Thoracic aorta (tissue), 2 donors: ENCODE data around the gene SPINK6. TPM values are rescaled to one million over a fixed set of nuclear protein-coding genes. Genes with fewer than 3 reads are reported as not detected.

Experiments used
- ATAC-seq: fragments of 150-250 bp; one replicate; pipeline ENCODE4 v1.8.0; 2017; ENCODE audit warnings: low read depth; ENCODE audit not compliant: insufficient number of reproducible peaks, low FRiP score
- DNase-seq: peaks from one replicate; pipeline ENCODE4 v3.0.0-alpha.2; 2020; ENCODE audit warnings: low spot score
- H3K27ac ChIP-seq, 2 donors: fragments of 200-600 bp; sonication (generic); 1 replicate in 1 of 2; 2 replicates in 1 of 2; pipeline ENCODE4 v1.5.1; 2016; ENCODE audit warnings: mild to moderate bottlenecking in 2 of 2, moderate library complexity in 2 of 2
- H3K27me3 ChIP-seq: fragments of 200-600 bp; sonication (generic); replicated peaks from 2 replicates; pipeline ENCODE4 v1.6.0; 2016; ENCODE audit warnings: mild to moderate bottlenecking; ENCODE audit not compliant: insufficient read depth
- H3K36me3 ChIP-seq: fragments of 200-600 bp; sonication (generic); one replicate; pipeline ENCODE4 v1.5.1; 2016
- H3K4me1 ChIP-seq, 2 donors: fragments of 200-600 bp; sonication (generic); 1 replicate in 1 of 2; 2 replicates in 1 of 2; pipeline versions ENCODE4 v1.5.1 to v1.6.0; 2016; ENCODE audit warnings: low read depth in 2 of 2, mild to moderate bottlenecking in 1 of 2; ENCODE audit not compliant: control insufficient read depth in 1 of 2
- H3K4me3 ChIP-seq: fragments of 200-600 bp; sonication (generic); 2 replicates; pipeline ENCODE4 v1.5.1; 2016; ENCODE audit warnings: mild to moderate bottlenecking
- H3K9me3 ChIP-seq: fragments of 200-600 bp; sonication (generic); 2 replicates; pipeline ENCODE4 v1.5.1; 2016
- total RNA-seq, 2 donors: library from RNA; depleted of rRNA; stranded (reverse); fragments of >200 nt; gene quantifications; one replicate each; pipeline versions ENCODE4 v1.1.0 to v1.2.3, GENCODE V29; 2016
- TF ChIP-seq, protein P1 (sequence below): fragments of 200-600 bp; sonication (generic); IDR thresholded peaks from one replicate; pipeline ENCODE4 v1.5.1; 2019; ENCODE audit warnings: antibody characterized with exemption

SPINK6 gene
- total RNA-seq, 2 donors from 2014 or later: not detected

DNA sequence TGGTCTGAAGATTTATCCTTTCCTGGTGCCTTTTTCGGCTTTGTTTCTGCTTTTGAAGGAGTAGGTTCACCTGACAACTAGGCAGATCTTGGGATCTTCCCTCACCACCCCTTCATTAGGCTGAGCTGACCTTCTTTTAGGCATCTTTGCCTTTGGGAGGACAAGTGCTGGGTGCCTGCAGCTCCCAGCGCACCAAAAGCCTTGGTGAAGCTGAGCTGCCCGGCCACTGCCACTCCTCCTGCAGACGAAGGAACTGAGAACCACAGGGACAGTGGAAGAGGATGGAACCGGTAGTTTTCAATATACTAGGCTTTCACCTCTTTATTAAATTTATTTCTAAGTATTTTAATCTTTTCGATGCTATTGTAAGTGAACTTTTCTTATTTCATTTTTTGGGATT, 18.7 kb downstream of the SPINK6 start:
- TF ChIP-seq, protein P1, sequence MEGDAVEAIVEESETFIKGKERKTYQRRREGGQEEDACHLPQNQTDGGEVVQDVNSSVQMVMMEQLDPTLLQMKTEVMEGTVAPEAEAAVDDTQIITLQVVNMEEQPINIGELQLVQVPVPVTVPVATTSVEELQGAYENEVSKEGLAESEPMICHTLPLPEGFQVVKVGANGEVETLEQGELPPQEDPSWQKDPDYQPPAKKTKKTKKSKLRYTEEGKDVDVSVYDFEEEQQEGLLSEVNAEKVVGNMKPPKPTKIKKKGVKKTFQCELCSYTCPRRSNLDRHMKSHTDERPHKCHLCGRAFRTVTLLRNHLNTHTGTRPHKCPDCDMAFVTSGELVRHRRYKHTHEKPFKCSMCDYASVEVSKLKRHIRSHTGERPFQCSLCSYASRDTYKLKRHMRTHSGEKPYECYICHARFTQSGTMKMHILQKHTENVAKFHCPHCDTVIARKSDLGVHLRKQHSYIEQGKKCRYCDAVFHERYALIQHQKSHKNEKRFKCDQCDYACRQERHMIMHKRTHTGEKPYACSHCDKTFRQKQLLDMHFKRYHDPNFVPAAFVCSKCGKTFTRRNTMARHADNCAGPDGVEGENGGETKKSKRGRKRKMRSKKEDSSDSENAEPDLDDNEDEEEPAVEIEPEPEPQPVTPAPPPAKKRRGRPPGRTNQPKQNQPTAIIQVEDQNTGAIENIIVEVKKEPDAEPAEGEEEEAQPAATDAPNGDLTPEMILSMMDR: no peak
- Histone ChIP-seq H3K27me3 (no peaks in the 10 kb centered on the region), H3K9me3 (no peaks in the 10 kb centered on the region), H3K27ac (no peak overlapping the region), H3K36me3 (no peaks in the 10 kb centered on the region), H3K4me3 (no peak overlapping the region), H3K4me1 (no peaks in the 10 kb centered on the region)
- DNase-seq (no peak), ATAC-seq (no peak)

DNA sequence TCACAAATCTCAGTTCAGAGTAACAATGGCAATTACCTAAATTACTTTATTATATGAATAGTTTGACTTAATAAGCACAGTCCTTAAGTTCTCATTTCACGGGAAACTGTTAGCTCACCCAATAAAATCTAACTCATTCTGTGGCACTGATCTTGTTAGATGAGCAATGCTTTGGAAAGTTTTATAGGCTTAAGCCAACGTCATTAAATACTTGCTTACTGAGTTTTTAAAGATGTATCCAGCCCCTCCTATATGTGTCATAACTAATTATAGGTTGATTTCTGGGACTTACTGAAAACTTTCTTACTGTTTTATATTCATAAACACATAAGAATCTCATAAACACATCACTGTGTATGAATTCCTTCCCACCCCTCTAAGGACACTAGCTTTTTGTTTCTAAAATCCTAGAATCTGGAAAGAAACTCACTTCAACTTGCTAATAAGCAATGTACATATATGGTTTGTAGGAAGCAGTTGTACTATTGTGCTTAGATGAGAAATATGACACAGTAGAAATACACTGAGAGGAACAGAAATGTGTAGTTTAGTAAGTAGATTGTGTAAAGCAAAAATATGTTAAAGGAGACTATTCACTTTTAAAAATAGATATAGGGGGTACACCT, 21.4 kb downstream of the SPINK6 start:
- no peak for ATAC-seq
- H3K36me3 ChIP-seq: no peaks in the 10 kb centered on the region
- H3K27me3 ChIP-seq: no peaks in the 10 kb centered on the region
- DNase-seq: no peak
- H3K4me1 ChIP-seq: no peaks in the 10 kb centered on the region
- H3K9me3 ChIP-seq: no peaks in the 10 kb centered on the region
- no peak overlapping the region for H3K4me3 ChIP-seq
- TF ChIP-seq, protein P1: no peak
- no peak overlapping the region for H3K27ac ChIP-seq

DNA sequence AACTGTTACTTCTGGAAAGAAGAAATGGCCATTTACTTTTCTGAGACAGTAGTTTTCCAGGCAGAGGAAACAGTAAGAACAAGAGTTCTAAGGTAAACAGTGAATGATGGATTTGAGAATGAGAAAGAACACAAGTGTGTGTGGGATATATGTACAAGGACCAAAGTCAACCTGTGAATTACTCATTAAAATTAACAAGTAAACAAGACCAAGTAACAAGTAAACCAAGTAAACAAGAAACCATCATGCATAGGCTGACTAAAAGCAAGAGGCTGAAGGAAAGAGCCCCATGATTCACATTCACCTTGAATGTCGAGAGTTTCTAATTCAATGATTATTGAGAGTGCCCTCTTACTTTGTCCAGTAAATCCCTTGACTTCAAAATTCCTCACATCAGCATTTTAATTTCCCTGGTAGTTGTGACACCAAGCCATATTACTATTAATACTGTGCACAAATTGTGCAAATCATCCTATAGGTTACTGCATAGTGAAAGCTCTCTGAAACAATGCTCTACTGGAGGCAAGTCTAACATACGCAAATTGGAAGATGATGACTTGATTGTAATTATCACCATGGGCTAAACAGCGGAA, 25.6 kb downstream of the SPINK6 start:
- DNase-seq (no peak), ATAC-seq (no peak)
- TF ChIP-seq, protein P1: no peak
- no peaks in the 10 kb centered on the region for H3K4me1 ChIP-seq
- H3K27ac ChIP-seq: no peak overlapping the region
- no peaks in the 10 kb centered on the region for H3K9me3 ChIP-seq
- no peaks in the 10 kb centered on the region for H3K27me3 ChIP-seq
- H3K4me3 ChIP-seq: no peak overlapping the region
- no peaks in the 10 kb centered on the region for H3K36me3 ChIP-seq

DNA sequence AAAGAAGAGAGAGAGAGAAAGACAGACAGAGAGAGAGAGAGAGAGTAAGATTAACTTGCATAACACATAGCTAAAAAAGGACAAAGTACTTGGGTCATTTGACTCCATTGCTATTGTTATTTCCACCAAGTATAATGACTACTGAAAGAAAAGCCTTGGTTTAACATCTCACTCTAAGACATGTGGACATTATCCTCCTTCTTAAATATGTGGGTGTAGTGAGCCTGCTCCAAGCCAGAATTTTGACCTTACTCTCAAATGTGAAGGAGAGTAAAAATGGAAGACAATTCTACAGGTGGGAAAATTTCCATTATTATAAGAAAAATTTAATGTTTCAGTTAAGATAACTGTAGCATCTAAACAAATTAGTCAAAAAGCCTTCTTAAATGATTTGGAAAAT, 27.0 kb downstream of the SPINK6 start:
- no peak overlapping the region for H3K27ac ChIP-seq
- H3K36me3 ChIP-seq: no peaks in the 10 kb centered on the region
- no peaks in the 10 kb centered on the region for H3K9me3 ChIP-seq
- no peaks in the 10 kb centered on the region for H3K27me3 ChIP-seq
- ATAC-seq: no peak
- no peaks in the 10 kb centered on the region for H3K4me1 ChIP-seq
- no peak for DNase-seq
- TF ChIP-seq, protein P1: no peak
- no peak overlapping the region for H3K4me3 ChIP-seq

DNA sequence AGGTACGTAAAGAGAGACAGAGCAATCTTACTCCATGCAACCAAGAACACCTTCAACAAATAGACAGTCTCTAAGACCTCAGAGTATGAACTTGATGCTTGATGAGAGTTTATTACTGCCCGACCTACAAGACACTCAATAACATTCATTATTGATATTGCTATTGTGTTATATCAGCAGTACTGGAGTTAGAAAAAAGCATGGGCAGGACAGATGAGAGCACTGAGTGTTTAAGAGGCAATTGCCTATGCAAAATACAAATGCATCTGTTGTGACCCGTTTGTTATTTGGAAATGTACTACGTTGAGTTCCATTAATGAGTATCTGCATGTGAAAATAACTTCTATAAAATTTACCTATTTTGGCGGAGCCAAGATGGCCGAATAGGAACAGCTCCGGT, 27.4 kb downstream of the SPINK6 start:
- Histone ChIP-seq H3K36me3 (no peaks in the 10 kb centered on the region), H3K4me1 (no peaks in the 10 kb centered on the region), H3K9me3 (no peaks in the 10 kb centered on the region), H3K27ac (no peak overlapping the region), H3K4me3 (no peak overlapping the region), H3K27me3 (no peaks in the 10 kb centered on the region)
- TF ChIP-seq, protein P1: no peak
- DNase-seq: no peak
- ATAC-seq: no peak
